ENCODE data around the gene DMC1.

DNA sequence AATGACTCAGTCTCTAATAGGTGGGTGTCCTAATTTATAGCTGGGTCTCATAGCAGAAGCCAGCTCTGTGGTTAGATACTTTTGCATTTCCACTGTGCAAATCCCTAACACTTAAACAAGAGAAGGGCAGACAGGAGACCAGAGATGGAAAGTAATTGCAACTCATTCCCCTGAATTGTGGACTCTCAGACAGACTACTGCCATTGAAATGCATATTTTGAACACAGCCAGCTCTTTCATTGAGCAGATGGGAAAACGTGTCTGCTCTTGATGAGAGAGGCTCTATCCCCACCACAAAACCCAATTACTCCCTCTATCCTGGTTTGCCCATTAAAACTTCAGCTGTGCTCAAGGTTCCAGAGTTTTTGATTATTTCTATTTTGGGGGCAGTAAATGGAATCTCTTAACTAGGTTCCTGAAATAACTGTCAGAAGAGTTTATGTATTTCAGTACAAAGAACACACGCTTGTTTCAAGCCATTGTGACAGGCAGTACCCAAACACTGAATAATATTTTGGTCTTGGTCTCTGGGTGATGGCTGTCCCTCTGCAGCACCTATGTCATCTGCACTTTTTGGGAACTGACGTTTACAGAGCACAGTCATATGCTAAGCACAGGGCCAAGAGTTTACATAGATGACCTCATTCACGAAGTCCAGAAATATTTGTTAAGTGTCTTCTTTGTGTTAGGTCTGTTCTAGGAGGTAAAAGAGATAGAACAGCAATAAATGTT, 44.5 kb upstream of the DMC1 start:
- TF ChIP-seq, protein P1, sequence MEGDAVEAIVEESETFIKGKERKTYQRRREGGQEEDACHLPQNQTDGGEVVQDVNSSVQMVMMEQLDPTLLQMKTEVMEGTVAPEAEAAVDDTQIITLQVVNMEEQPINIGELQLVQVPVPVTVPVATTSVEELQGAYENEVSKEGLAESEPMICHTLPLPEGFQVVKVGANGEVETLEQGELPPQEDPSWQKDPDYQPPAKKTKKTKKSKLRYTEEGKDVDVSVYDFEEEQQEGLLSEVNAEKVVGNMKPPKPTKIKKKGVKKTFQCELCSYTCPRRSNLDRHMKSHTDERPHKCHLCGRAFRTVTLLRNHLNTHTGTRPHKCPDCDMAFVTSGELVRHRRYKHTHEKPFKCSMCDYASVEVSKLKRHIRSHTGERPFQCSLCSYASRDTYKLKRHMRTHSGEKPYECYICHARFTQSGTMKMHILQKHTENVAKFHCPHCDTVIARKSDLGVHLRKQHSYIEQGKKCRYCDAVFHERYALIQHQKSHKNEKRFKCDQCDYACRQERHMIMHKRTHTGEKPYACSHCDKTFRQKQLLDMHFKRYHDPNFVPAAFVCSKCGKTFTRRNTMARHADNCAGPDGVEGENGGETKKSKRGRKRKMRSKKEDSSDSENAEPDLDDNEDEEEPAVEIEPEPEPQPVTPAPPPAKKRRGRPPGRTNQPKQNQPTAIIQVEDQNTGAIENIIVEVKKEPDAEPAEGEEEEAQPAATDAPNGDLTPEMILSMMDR (IDR thresholded peaks at IDR 0.05; ENCODE audit: low read length): no peak
- no peak for TF ChIP-seq EZH2 (optimal IDR thresholded peaks at IDR 0.05; ENCODE audit: low read depth, low read length)
- TF ChIP-seq EZH2phosphoT487 (IDR thresholded peaks at IDR 0.05; ENCODE audit: low read length): no peak
